ENCODE data around the gene DOK5. TPM values are rescaled to one million over a fixed set of nuclear protein-coding genes. Genes with fewer than 3 reads are reported as not detected.

Gene DOK5
- total and polyA plus RNA-seq, 12 donors = 0.29 to 2.0 (median 1.2) TPM; not detected in 1

DNA sequence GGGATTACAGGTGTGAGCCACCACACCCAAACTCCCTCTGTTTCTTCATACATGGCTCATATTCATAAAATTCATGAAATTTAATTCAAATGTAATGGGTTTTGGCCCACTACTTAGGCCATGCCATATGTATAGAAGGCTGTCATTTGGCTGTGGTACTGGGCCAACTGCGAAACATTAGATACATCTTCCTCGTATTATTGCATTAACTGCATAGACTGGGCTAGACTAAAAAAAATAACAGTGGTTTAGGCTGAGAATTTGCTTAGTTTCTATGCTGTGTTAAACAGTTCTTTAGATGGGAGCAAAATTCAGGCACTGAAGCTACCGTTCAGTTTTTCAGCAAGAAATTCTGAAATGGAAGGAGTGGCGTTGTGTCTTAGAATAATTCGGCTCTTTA lies 133.6 kb downstream of the DOK5 start:
- Histone ChIP-seq H3K27me3 (no peaks in the 10 kb centered on the region), H3K4me3 (no peak overlapping the region), H3K9me3 (replicated peaks in 1 of 3) (no peaks in the 10 kb centered on the region), H3K4me1 (replicated peaks in 1 of 2) (no peaks in the 10 kb centered on the region), H3K36me3 (replicated peaks in 1 of 2) (no peaks in the 10 kb centered on the region), H3K27ac (no peak overlapping the region)
- intact Hi-C loops (cut with DNase I) = no loop called here
- DNase-seq = no peak
- WGBS, 4 donors = 85 to 89% (median 87%) methylated on average over 5 of the region's 5 CpGs
- TF ChIP-seq POLR2A (IDR thresholded peaks at IDR 0.05) = no peak
- TF ChIP-seq, protein P1, sequence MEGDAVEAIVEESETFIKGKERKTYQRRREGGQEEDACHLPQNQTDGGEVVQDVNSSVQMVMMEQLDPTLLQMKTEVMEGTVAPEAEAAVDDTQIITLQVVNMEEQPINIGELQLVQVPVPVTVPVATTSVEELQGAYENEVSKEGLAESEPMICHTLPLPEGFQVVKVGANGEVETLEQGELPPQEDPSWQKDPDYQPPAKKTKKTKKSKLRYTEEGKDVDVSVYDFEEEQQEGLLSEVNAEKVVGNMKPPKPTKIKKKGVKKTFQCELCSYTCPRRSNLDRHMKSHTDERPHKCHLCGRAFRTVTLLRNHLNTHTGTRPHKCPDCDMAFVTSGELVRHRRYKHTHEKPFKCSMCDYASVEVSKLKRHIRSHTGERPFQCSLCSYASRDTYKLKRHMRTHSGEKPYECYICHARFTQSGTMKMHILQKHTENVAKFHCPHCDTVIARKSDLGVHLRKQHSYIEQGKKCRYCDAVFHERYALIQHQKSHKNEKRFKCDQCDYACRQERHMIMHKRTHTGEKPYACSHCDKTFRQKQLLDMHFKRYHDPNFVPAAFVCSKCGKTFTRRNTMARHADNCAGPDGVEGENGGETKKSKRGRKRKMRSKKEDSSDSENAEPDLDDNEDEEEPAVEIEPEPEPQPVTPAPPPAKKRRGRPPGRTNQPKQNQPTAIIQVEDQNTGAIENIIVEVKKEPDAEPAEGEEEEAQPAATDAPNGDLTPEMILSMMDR (IDR thresholded peaks at IDR 0.05) = no peak

DNA sequence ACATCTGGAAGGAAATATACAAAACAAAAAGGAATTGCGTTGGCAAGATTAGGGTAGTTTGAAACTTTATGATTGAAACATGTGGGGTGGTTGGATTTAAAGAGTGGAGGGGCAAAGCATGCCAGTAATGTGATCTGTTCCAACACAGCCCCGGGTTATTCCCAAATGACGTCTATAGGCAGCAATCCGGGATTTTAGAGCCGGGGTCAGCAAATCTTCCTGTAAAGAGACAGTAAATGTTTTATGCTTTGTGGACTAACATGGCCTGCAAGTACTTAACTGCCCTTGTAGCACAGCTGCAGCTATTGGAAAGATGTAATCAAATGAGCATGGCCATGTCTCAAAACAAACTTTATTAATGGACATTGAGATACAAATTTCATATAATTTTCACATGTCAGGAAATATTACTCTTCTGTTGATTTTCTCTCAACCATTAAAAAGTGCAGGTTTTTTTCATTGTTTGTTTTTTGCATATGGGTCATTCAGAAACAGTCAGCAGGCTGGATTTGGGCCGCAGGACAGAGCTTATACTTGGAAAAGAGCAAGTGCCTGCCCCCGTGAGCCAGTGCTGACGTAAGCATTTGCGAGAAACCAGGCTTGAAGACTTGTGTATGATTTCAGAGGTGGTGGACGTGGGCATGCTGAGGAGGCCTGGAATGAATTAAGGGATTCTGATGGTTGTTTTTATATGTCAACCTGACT lies 136.5 kb downstream of the DOK5 start:
- 69 to 77% (median 73%) methylated on average over 10 of the region's 10 CpGs for WGBS, 4 donors
- H3K36me3 ChIP-seq (replicated peaks in 1 of 2) = no peaks in the 10 kb centered on the region
- intact Hi-C loops (cut with DNase I) = no loop called here
- H3K27ac ChIP-seq = no peak overlapping the region
- TF ChIP-seq, protein P1 (IDR thresholded peaks at IDR 0.05) = no peak
- no peak for TF ChIP-seq POLR2A (IDR thresholded peaks at IDR 0.05)
- H3K27me3 ChIP-seq = no peaks in the 10 kb centered on the region
- H3K4me3 ChIP-seq = no peak overlapping the region
- no peaks in the 10 kb centered on the region for H3K4me1 ChIP-seq (replicated peaks in 1 of 2)
- H3K9me3 ChIP-seq (replicated peaks in 1 of 3) = no peaks in the 10 kb centered on the region
- DNase-seq = peak in 1 of 7 donors; percentile 56

DNA sequence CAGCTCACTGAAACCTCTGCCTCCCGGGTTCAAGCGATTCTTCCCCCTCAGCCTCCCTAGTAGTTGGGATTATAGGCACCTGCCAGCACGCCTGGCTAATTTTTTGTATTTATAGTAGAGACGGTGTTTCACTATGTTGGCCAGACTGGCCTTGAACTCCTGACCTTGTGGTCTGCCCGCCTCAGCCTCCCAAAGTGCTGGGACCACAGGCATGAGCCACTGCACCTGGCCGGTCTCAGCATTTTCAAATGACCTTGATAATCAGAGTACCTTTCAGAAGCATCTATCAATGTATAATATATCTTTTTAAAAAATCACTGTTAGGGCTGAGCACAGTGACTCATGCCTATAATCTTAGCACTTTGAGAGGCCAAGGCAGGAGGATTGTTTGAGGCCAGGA lies 143.0 kb downstream of the DOK5 start:
- no peak overlapping the region for H3K4me3 ChIP-seq
- no peaks in the 10 kb centered on the region for H3K9me3 ChIP-seq (replicated peaks in 1 of 3)
- TF ChIP-seq, protein P1 (IDR thresholded peaks at IDR 0.05) = no peak
- TF ChIP-seq POLR2A (IDR thresholded peaks at IDR 0.05) = no peak
- H3K36me3 ChIP-seq (replicated peaks in 1 of 2) = no peaks in the 10 kb centered on the region
- DNase-seq = no peak
- WGBS, 4 donors = 65 to 76% (median 74%) methylated on average over 5 to 6 of the region's 6 CpGs
- H3K27ac ChIP-seq = no peak overlapping the region
- no peaks in the 10 kb centered on the region for H3K4me1 ChIP-seq (replicated peaks in 1 of 2)
- no peaks in the 10 kb centered on the region for H3K27me3 ChIP-seq
- intact Hi-C loops (cut with DNase I) = no loop called here

DNA sequence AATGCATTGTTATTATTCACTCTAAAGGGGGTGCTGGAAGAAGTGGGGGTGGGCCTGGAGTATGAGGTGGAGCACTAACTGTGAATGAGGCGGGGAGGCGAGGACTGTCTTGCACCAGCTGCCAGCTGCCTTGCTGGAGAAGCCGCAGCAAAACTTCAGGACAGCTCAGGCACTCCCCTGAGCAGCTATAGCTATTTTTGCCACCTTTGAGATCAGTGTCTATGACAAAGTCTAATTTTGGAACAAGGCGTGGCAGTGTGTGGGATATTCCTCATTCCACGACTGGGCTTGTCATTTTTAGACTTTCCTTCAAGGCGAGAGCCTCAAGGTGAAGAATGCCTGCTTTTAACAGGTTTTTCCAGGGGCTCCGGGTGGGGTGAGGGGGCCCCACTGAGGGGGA lies 143.8 kb downstream of the DOK5 start:
- 53 to 58% (median 56%) methylated on average over 7 of the region's 7 CpGs for WGBS, 4 donors
- H3K27ac ChIP-seq = no peak overlapping the region
- no peak for DNase-seq
- no peaks in the 10 kb centered on the region for H3K4me1 ChIP-seq (replicated peaks in 1 of 2)
- intact Hi-C loops (cut with DNase I) = no loop called here
- no peaks in the 10 kb centered on the region for H3K27me3 ChIP-seq
- H3K36me3 ChIP-seq (replicated peaks in 1 of 2) = no peaks in the 10 kb centered on the region
- no peaks in the 10 kb centered on the region for H3K9me3 ChIP-seq (replicated peaks in 1 of 3)
- H3K4me3 ChIP-seq = no peak overlapping the region
- TF ChIP-seq, protein P1 (IDR thresholded peaks at IDR 0.05) = no peak
- no peak for TF ChIP-seq POLR2A (IDR thresholded peaks at IDR 0.05)

All from adrenal gland (tissue), 12 donors.